ENCODE data around the gene NTN1. TPM values are rescaled to one million over a fixed set of nuclear protein-coding genes. Genes with fewer than 3 reads are reported as not detected.
"Not testable (repeated sequence)": the region's sequence is repeated elsewhere in the genome, so short reads cannot be mapped to it uniquely, and the experiment has no call there.

NTN1 gene
- total and polyA plus RNA-seq, 2 experiments from 2014 or later = 0.16 to 0.60 TPM

GRCh38 chr17:9150446-9151090 is 129.3 kb downstream of the NTN1 start:
- Histone ChIP-seq H3K4me1 (ENCODE audit: low read depth) (peaks cover 6% of the 10 kb centered on the region), H3K9me3 (ENCODE audit: low read depth) (no peaks in the 10 kb centered on the region), H3K4me3 (no peak overlapping the region), H3K27me3 (peaks cover 100% of the 10 kb centered on the region), H3K27ac (no peak overlapping the region), H3K36me3 (no peaks in the 10 kb centered on the region)
- peak in 1 of 2 donors; percentile 16 for DNase-seq (ENCODE audit: low read depth in 1 of 2, low spot score in 1 of 2)
- TF ChIP-seq, protein P1, sequence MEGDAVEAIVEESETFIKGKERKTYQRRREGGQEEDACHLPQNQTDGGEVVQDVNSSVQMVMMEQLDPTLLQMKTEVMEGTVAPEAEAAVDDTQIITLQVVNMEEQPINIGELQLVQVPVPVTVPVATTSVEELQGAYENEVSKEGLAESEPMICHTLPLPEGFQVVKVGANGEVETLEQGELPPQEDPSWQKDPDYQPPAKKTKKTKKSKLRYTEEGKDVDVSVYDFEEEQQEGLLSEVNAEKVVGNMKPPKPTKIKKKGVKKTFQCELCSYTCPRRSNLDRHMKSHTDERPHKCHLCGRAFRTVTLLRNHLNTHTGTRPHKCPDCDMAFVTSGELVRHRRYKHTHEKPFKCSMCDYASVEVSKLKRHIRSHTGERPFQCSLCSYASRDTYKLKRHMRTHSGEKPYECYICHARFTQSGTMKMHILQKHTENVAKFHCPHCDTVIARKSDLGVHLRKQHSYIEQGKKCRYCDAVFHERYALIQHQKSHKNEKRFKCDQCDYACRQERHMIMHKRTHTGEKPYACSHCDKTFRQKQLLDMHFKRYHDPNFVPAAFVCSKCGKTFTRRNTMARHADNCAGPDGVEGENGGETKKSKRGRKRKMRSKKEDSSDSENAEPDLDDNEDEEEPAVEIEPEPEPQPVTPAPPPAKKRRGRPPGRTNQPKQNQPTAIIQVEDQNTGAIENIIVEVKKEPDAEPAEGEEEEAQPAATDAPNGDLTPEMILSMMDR (IDR thresholded peaks at IDR 0.05; ENCODE audit: low read depth, low read length) = no peak

- H3K4me3 ChIP-seq = no peak overlapping the region
- H3K4me1 ChIP-seq (ENCODE audit: low read depth) = peaks cover 6% of the 10 kb centered on the region
Measured at GRCh38 chr17:9151091-9151490, 129.8 kb downstream of the NTN1 start.

GRCh38 chr17:9151740-9152139 is 130.4 kb downstream of the NTN1 start:
- H3K4me1 ChIP-seq (ENCODE audit: low read depth) = not testable (repeated sequence)

More at GRCh38 chr17:9151091-9151490, 129.8 kb downstream of the NTN1 start:
- Histone ChIP-seq H3K36me3 (no peaks in the 10 kb centered on the region), H3K9me3 (ENCODE audit: low read depth) (no peaks in the 10 kb centered on the region), H3K27me3 (peaks cover 100% of the 10 kb centered on the region), H3K27ac (no peak overlapping the region)
- TF ChIP-seq, protein P1 (IDR thresholded peaks at IDR 0.05; ENCODE audit: low read depth, low read length) = no peak
- DNase-seq (ENCODE audit: low read depth in 1 of 2, low spot score in 1 of 2) = peak in 1 of 2 donors; percentile 41

GRCh38 chr17:9158544-9159452 is 137.5 kb downstream of the NTN1 start:
- TF ChIP-seq, protein P1 (IDR thresholded peaks at IDR 0.05; ENCODE audit: low read depth, low read length) = no peak
- H3K4me1 ChIP-seq (ENCODE audit: low read depth) = no peaks in the 10 kb centered on the region
- no peaks in the 10 kb centered on the region for H3K36me3 ChIP-seq
- DNase-seq (ENCODE audit: low read depth in 1 of 2, low spot score in 1 of 2) = no peak
- no peak overlapping the region for H3K27ac ChIP-seq
- no peaks in the 10 kb centered on the region for H3K9me3 ChIP-seq (ENCODE audit: low read depth)
- H3K27me3 ChIP-seq = peaks cover 85% of the 10 kb centered on the region
- H3K4me3 ChIP-seq = no peak overlapping the region

More at GRCh38 chr17:9151740-9152139, 130.4 kb downstream of the NTN1 start:
- not testable (repeated sequence) for H3K4me3 ChIP-seq; H3K27ac ChIP-seq; H3K36me3 ChIP-seq; H3K9me3 ChIP-seq (ENCODE audit: low read depth); DNase-seq (ENCODE audit: low read depth in 1 of 2, low spot score in 1 of 2)
- peaks cover 100% of the 10 kb centered on the region for H3K27me3 ChIP-seq

- Histone ChIP-seq H3K4me3 (no peak overlapping the region), H3K4me1 (ENCODE audit: low read depth) (no peaks in the 10 kb centered on the region), H3K36me3 (no peaks in the 10 kb centered on the region), H3K27ac (no peak overlapping the region), H3K27me3 (peaks cover 64% of the 10 kb centered on the region), H3K9me3 (ENCODE audit: low read depth) (no peaks in the 10 kb centered on the region)
- DNase-seq (ENCODE audit: low read depth in 1 of 2, low spot score in 1 of 2) = no peak
- TF ChIP-seq, protein P1 (IDR thresholded peaks at IDR 0.05; ENCODE audit: low read depth, low read length) = no peak
Measured at GRCh38 chr17:9162275-9162985, 141.1 kb downstream of the NTN1 start.

Measured in cardiac muscle cell (in vitro differentiated cells and primary cell).